OCI-LY3 (cell line): ENCODE results near the gene MAX.

ENCODE experiments used
- H2AFZ ChIP-seq: fragments of 200-600, 300-600 bp; shearing (Covaris generic); 2 replicates; pipeline ENCODE4 v1.6.0; 2014; ENCODE audit warnings: antibody characterized with exemption, low read depth, low read length
- H3K27ac ChIP-seq: fragments of 200-600, 300-600 bp; sonication (generic); 2 replicates; pipeline ENCODE4 v1.5.1; 2014; ENCODE audit warnings: mild to moderate bottlenecking, low read length, moderate library complexity, mixed read lengths
- H3K27me3 ChIP-seq: fragments of 200-600, 300-600 bp; sonication (generic); 2 replicates; pipeline ENCODE4 v1.6.1; 2014; ENCODE audit warnings: low read depth, low read length, mixed read lengths
- H3K36me3 ChIP-seq: fragments of 200-600, 300-600 bp; sonication (generic); replicated peaks from 2 replicates; pipeline ENCODE3; 2014; ENCODE audit warnings: low read depth, low read length, mixed read lengths
- H3K4me1 ChIP-seq: fragments of 300-600, 200-600 bp; sonication (generic); 2 replicates; pipeline ENCODE4 v1.6.1; 2014; ENCODE audit warnings: low read length, mixed read lengths
- H3K4me2 ChIP-seq: fragments of 200-600, 300-600 bp; sonication (generic); 2 replicates; pipeline ENCODE4 v1.6.1; 2014; ENCODE audit warnings: low read length, mixed read lengths
- H3K4me3 ChIP-seq: fragments of 300-600, 200-600 bp; sonication (generic); 2 replicates; pipeline ENCODE4 v1.5.1; 2014; ENCODE audit warnings: antibody characterized with exemption, mild to moderate bottlenecking, low read length, moderate library complexity
- H3K79me2 ChIP-seq: fragments of 300-600, 200-600 bp; shearing (Covaris generic); 2 replicates; pipeline ENCODE4 v1.6.1; 2014; ENCODE audit warnings: mild to moderate bottlenecking, low read length, mixed read lengths
- H3K9ac ChIP-seq: fragments of 300-600, 200-600 bp; shearing (Covaris generic); 2 replicates; pipeline ENCODE4 v1.6.0; 2014; ENCODE audit warnings: mild to moderate bottlenecking, low read length, moderate library complexity
- H3K9me3 ChIP-seq: fragments of 200-600, 300-600 bp; shearing (Covaris generic); 2 replicates; pipeline ENCODE4 v1.6.1; 2014; ENCODE audit warnings: low read length, mixed read lengths; ENCODE audit not compliant: insufficient read depth
- H4K20me1 ChIP-seq: fragments of 200-600, 300-600 bp; sonication (generic); 2 replicates; pipeline ENCODE4 v1.6.1; 2016; ENCODE audit warnings: low read length, mixed read lengths; ENCODE audit not compliant: insufficient read depth
- CTCF ChIP-seq: fragments of 200-600, 300-600 bp; sonication (generic); IDR thresholded peaks from 2 replicates; pipeline ENCODE4 v1.5.1; 2014; ENCODE audit warnings: antibody characterized with exemption, low read length, low read depth
- EZH2phosphoT487 ChIP-seq: fragments of 200-600 bp; shearing (Covaris generic); IDR thresholded peaks from 2 replicates; pipeline ENCODE4 v1.6.1; 2018; ENCODE audit warnings: antibody characterized with exemption, mixed run types, low read depth

The MAX gene

DNA sequence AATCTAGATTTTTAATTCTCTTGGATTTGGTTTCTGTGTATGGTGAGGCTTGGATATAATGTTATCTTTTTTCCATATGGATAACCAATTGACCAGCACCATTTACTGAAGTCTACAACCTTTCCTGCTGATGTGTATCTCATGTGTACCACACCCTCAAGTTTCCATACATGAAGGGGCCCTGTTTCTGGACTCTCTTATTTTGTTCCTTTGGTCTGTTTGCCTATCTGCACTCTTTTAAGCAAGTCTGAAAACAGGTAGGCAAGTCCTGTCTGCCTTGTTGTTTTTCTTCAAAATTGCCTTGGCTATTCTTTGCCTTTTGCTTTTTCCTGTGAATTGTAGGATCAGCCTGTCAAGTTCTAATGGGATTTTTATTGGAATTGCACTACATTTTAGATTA is 44.6 kb downstream of the MAX start:
- Histone ChIP-seq H2AFZ (no peak overlapping the region), H4K20me1 (no peaks in the 10 kb centered on the region), H3K4me1 (no peaks in the 10 kb centered on the region), H3K27ac (no peak overlapping the region), H3K9me3 (no peaks in the 10 kb centered on the region), H3K36me3 (peaks cover 29% of the 10 kb centered on the region), H3K4me2 (no peak overlapping the region), H3K79me2 (no peaks in the 10 kb centered on the region), H3K9ac (no peak overlapping the region), H3K27me3 (no peaks in the 10 kb centered on the region), H3K4me3 (no peak overlapping the region)
- TF ChIP-seq EZH2phosphoT487 = no peak
- no peak for TF ChIP-seq CTCF

DNA sequence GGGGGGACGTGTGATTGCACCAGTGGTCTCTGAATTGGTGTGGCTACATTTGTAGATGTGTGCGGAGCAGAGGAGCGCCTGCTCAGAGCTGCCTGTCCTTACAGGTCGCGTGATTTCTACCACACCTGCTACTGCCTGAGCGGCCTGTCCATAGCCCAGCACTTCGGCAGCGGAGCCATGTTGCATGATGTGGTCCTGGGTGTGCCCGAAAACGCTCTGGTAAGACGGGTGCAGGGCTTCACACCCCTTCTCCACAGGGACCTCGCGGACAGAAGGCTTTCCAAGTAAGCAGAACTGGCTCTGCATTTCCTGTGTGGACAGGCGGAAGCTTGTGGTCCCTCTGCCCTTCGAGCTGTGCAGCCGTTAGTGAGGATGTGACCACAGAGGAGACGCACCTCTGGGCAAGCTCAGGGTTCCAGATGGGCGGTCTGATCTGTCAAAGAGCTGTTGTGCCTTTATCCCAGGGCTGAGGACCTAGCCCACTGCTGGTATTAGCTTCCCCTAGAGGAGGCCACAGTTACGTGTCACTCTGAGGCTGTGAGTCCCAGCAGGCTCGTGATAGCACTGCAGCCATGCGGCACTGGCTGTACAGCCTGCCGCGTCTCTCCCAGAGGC is 47.7 kb downstream of the MAX start:
- H3K4me1 ChIP-seq = no peaks in the 10 kb centered on the region
- no peak overlapping the region for H3K4me2 ChIP-seq
- H2AFZ ChIP-seq = no peak overlapping the region
- H3K79me2 ChIP-seq = no peaks in the 10 kb centered on the region
- H3K9ac ChIP-seq = no peak overlapping the region
- peaks cover 15% of the 10 kb centered on the region for H3K36me3 ChIP-seq
- no peak overlapping the region for H3K4me3 ChIP-seq
- H4K20me1 ChIP-seq = no peaks in the 10 kb centered on the region
- H3K27me3 ChIP-seq = no peaks in the 10 kb centered on the region
- no peak overlapping the region for H3K27ac ChIP-seq
- no peaks in the 10 kb centered on the region for H3K9me3 ChIP-seq
- TF ChIP-seq CTCF = no peak
- no peak for TF ChIP-seq EZH2phosphoT487

DNA sequence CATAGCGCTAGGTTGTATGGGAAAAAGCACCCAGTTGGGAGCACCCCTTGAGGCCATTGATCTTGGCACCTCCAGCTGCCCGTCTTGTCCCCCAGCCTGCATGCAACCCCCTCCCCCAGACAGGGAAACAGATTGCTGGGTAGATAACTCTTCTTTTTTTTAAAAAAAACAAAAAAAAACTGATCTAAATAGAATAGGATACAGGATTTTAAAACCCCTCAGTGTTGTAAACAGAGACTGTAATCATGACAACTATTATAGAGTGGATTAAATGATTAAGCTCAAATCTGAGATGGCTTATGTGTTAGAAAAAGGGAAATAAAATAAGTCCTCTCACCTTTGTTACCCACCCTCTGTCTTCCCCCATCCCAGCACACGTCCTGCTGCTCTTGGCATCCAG is 48.9 kb downstream of the MAX start:
- Histone ChIP-seq H3K4me2 (no peak overlapping the region), H3K27me3 (no peaks in the 10 kb centered on the region), H3K79me2 (no peaks in the 10 kb centered on the region), H2AFZ (no peak overlapping the region), H3K4me3 (no peak overlapping the region), H3K9ac (no peak overlapping the region), H3K9me3 (no peaks in the 10 kb centered on the region), H3K4me1 (no peaks in the 10 kb centered on the region), H3K27ac (no peak overlapping the region), H3K36me3 (peaks cover 12% of the 10 kb centered on the region), H4K20me1 (no peaks in the 10 kb centered on the region)
- TF ChIP-seq CTCF (no peak), EZH2phosphoT487 (no peak)

DNA sequence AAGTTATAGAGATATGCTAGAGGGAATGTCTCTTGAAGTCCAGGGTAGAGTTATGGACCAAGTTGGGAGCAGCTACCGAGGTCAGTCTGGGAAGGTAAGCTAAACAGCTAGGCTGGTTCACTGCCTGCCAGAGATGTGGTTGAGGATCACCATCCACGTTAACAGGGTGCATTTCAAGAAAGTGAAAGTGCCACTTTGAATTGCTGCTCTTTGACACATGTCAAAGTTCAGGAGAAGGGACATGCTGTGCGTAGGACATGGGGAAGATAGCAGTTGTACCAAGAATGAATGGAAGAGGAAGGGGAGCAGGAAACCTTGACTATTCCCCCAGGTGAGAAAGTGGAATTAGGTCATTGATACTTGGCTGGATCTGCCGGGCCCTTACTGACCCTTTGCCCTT is 49.5 kb downstream of the MAX start:
- no peak overlapping the region for H2AFZ ChIP-seq
- no peak overlapping the region for H3K27ac ChIP-seq
- H4K20me1 ChIP-seq = no peaks in the 10 kb centered on the region
- no peaks in the 10 kb centered on the region for H3K79me2 ChIP-seq
- H3K9me3 ChIP-seq = no peaks in the 10 kb centered on the region
- no peaks in the 10 kb centered on the region for H3K4me1 ChIP-seq
- H3K27me3 ChIP-seq = no peaks in the 10 kb centered on the region
- H3K9ac ChIP-seq = no peak overlapping the region
- H3K4me3 ChIP-seq = no peak overlapping the region
- no peak overlapping the region for H3K4me2 ChIP-seq
- no peak for TF ChIP-seq CTCF
- TF ChIP-seq EZH2phosphoT487 = no peak
- peaks cover 10% of the 10 kb centered on the region for H3K36me3 ChIP-seq
